WTC11 (cell line): ENCODE data around the gene PDE1A. TPM values are rescaled to one million over a fixed set of nuclear protein-coding genes. Genes with fewer than 3 reads are reported as not detected.

Experiments used
- ATAC-seq: fragments of 200-7000 bp; cut with Tn5 transposase; 2 replicates; pipeline ENCODE4 v1.10.0; 2021; ENCODE audit warnings: mild to moderate bottlenecking, moderate library complexity
- CTCF ChIA-PET: fragments of 300-600 bp; sonication (Branson Sonifier 250); formaldehyde crosslinking; loops from one replicate; lab custom pipeline; 2021; ENCODE audit warnings: antibody characterized with exemption; lab: Charles Lee
- POLR2A ChIA-PET: fragments of 350-600 bp; sonication (Branson Sonifier 250); formaldehyde crosslinking; loops from one replicate; lab custom pipeline; 2021; ENCODE audit warnings: antibody characterized with exemption; lab: Charles Lee
- DNase-seq: peaks from one replicate; pipeline ENCODE4 v3.0.0; 2021; ENCODE audit warnings: low spot score
- H3K27ac Mint-ChIP-seq: 2 replicates; pipeline ENCODE4 v1.8.0; 2021; ENCODE audit warnings: mixed read lengths
- H3K27me3 Mint-ChIP-seq: 2 replicates; pipeline ENCODE4 v1.8.0; 2021; ENCODE audit warnings: low read depth, mild to moderate bottlenecking, moderate library complexity, mixed read lengths
- H3K36me3 Mint-ChIP-seq: 2 replicates; pipeline ENCODE4 v1.8.0; 2021; ENCODE audit warnings: mixed read lengths
- H3K4me1 Mint-ChIP-seq: 2 replicates; pipeline ENCODE4 v1.8.0; 2022; ENCODE audit warnings: mixed read lengths
- H3K4me3 Mint-ChIP-seq: 2 replicates; pipeline ENCODE4 v1.8.0; 2021; ENCODE audit warnings: mild to moderate bottlenecking, moderate library complexity, mixed read lengths
- H3K9me3 Mint-ChIP-seq: 2 replicates; pipeline ENCODE4 v1.8.0; 2021; ENCODE audit warnings: mixed read lengths
- ARID4B ChIP-seq: sonication (generic); formaldehyde crosslinking; IDR thresholded peaks from 2 replicates; pipeline ENCODE4 v1.8.0; 2023; ENCODE audit warnings: missing genetic modification reagents, mild to moderate bottlenecking, borderline replicate concordance
- ATF1 ChIP-seq: sonication (generic); formaldehyde crosslinking; IDR thresholded peaks from 2 replicates; pipeline ENCODE4 v1.8.1; 2023; ENCODE audit warnings: mild to moderate bottlenecking, moderate library complexity, missing genetic modification reagents
- ATF3 ChIP-seq: sonication (generic); formaldehyde crosslinking; conservative IDR thresholded peaks from 2 replicates; pipeline ENCODE4 v1.8.1; 2022; ENCODE audit warnings: mild to moderate bottlenecking, missing genetic modification reagents
- CREM ChIP-seq: sonication (generic); formaldehyde crosslinking; IDR thresholded peaks from 2 replicates; pipeline ENCODE4 v1.8.1; 2022; ENCODE audit warnings: mild to moderate bottlenecking, missing genetic modification reagents, moderate library complexity
- E2F1 ChIP-seq: sonication (generic); formaldehyde crosslinking; IDR thresholded peaks from 2 replicates; pipeline ENCODE4 v1.8.0; 2022; ENCODE audit warnings: mild to moderate bottlenecking, missing genetic modification reagents
- E2F5 ChIP-seq: sonication (generic); formaldehyde crosslinking; IDR thresholded peaks from 2 replicates; pipeline ENCODE4 v1.8.1; 2022; ENCODE audit warnings: mild to moderate bottlenecking, moderate library complexity, missing genetic modification reagents
- ELF4 ChIP-seq: sonication (generic); formaldehyde crosslinking; IDR thresholded peaks from 2 replicates; pipeline ENCODE4 v1.8.1; 2022; ENCODE audit warnings: low read depth, mild to moderate bottlenecking, moderate library complexity, missing genetic modification reagents
- EMX1 ChIP-seq: fragments of 250-450 bp; sonication (Bioruptor Pico); IDR thresholded peaks from 2 replicates; pipeline ENCODE4 v1.8.0; 2021; ENCODE audit warnings: mild to moderate bottlenecking
- ETV6 ChIP-seq: sonication (generic); formaldehyde crosslinking; IDR thresholded peaks from 2 replicates; pipeline ENCODE4 v1.8.1; 2022; ENCODE audit warnings: mild to moderate bottlenecking, missing genetic modification reagents
- GABPB1 ChIP-seq: sonication (generic); formaldehyde crosslinking; IDR thresholded peaks from 2 replicates; pipeline ENCODE4 v1.8.1; 2023; ENCODE audit warnings: mild to moderate bottlenecking, missing genetic modification reagents
- IRF2 ChIP-seq: sonication (generic); formaldehyde crosslinking; IDR thresholded peaks from 2 replicates; pipeline ENCODE4 v1.8.0; 2022; ENCODE audit warnings: low read depth, missing genetic modification reagents, borderline replicate concordance
- NFATC4 ChIP-seq: fragments of 250-450 bp; sonication (Bioruptor Pico); IDR thresholded peaks from 2 replicates; pipeline ENCODE4 v1.9.0; 2021; ENCODE audit warnings: mild to moderate bottlenecking
- PRDM15 ChIP-seq: sonication (generic); formaldehyde crosslinking; IDR thresholded peaks from 2 replicates; pipeline ENCODE4 v1.8.0; 2022; ENCODE audit warnings: missing genetic modification reagents
- PREB ChIP-seq: sonication (generic); formaldehyde crosslinking; IDR thresholded peaks from 2 replicates; pipeline ENCODE4 v1.8.1; 2022; ENCODE audit warnings: mild to moderate bottlenecking, missing genetic modification reagents, moderate library complexity, borderline replicate concordance
- SMAD3 ChIP-seq: sonication (generic); formaldehyde crosslinking; IDR thresholded peaks from 2 replicates; pipeline ENCODE4 v1.8.0; 2022; ENCODE audit warnings: missing genetic modification reagents, mild to moderate bottlenecking, borderline replicate concordance
- SOX15 ChIP-seq: fragments of 250-450 bp; sonication (Bioruptor Pico); IDR thresholded peaks from 2 replicates; pipeline ENCODE4 v1.9.0; 2021; ENCODE audit warnings: mild to moderate bottlenecking
- USF2 ChIP-seq: sonication (generic); formaldehyde crosslinking; IDR thresholded peaks from 2 replicates; pipeline ENCODE4 v1.8.1; 2023; ENCODE audit warnings: mild to moderate bottlenecking, missing genetic modification reagents, moderate library complexity
- ZNF219 ChIP-seq: sonication (generic); formaldehyde crosslinking; IDR thresholded peaks from 2 replicates; pipeline ENCODE4 v1.8.0; 2023; ENCODE audit warnings: missing genetic modification reagents, mild to moderate bottlenecking, borderline replicate concordance
- ZNF232 ChIP-seq: sonication (generic); formaldehyde crosslinking; IDR thresholded peaks from 2 replicates; pipeline ENCODE4 v1.8.0; 2022; ENCODE audit warnings: mild to moderate bottlenecking, missing genetic modification reagents
- ZNF263 ChIP-seq: sonication (generic); formaldehyde crosslinking; IDR thresholded peaks from 2 replicates; pipeline ENCODE4 v1.8.1; 2022; ENCODE audit warnings: low read depth, mild to moderate bottlenecking, moderate library complexity, missing genetic modification reagents
- ZNF317 ChIP-seq: sonication (generic); formaldehyde crosslinking; IDR thresholded peaks from 2 replicates; pipeline ENCODE4 v1.8.1; 2023; ENCODE audit warnings: low read depth, mild to moderate bottlenecking, moderate library complexity, missing genetic modification reagents, borderline replicate concordance
- ZNF416 ChIP-seq: fragments of 250-450 bp; sonication (Bioruptor Pico); IDR thresholded peaks from 2 replicates; pipeline ENCODE4 v1.9.0; 2021; ENCODE audit warnings: mild to moderate bottlenecking, inconsistent platforms
- ZNF512 ChIP-seq: sonication (generic); formaldehyde crosslinking; IDR thresholded peaks from 2 replicates; pipeline ENCODE4 v1.8.1; 2022; ENCODE audit warnings: missing genetic modification reagents, borderline replicate concordance
- total RNA-seq: library from RNA; stranded (reverse); gene quantifications from 3 replicates; pipeline ENCODE4 v1.2.3, GENCODE V29; 2021

PDE1A gene
- total RNA-seq, 1 experiment from 2014 or later = not detected

- TF ChIP-seq ZNF512 (no peak), ETV6 (CRISPR knock-in tag) (no peak), ZNF416 (CRISPR knock-in tag) (no peak), PRDM15 (CRISPR knock-in tag) (no peak), CREM (no peak), E2F5 (CRISPR knock-in tag) (no peak)
These were observed 219.6 kb downstream of the PDE1A start (continued) for GRCh38 chr2:182207049-182207746.

- DNase-seq (no peak), ATAC-seq (no peak)
- H3K9me3 Mint-ChIP-seq = no peaks in the 10 kb centered on the region
- ChIA-PET CTCF (no interaction called here), POLR2A (no interaction called here)
- H3K4me3 Mint-ChIP-seq = no peak overlapping the region
- no peaks in the 10 kb centered on the region for H3K36me3 Mint-ChIP-seq
- 0 out of 2 replicates have a peak, but pooled peaks cover 8% of the 10 kb centered on the region for H3K4me1 Mint-ChIP-seq
- H3K27me3 Mint-ChIP-seq = no peaks in the 10 kb centered on the region
- H3K27ac Mint-ChIP-seq = no peak overlapping the region
- TF ChIP-seq ZNF219 (CRISPR knock-in tag) = no peak
- no peak for TF ChIP-seq ATF1 (CRISPR knock-in tag)
- TF ChIP-seq ZNF263 (CRISPR knock-in tag) = no peak
- TF ChIP-seq USF2 = no peak
- TF ChIP-seq ZNF232 (CRISPR knock-in tag) = no peak
- no peak for TF ChIP-seq ARID4B
- TF ChIP-seq ATF3 (CRISPR knock-in tag) = no peak
- TF ChIP-seq E2F1 = no peak
- TF ChIP-seq NFATC4 = no peak
- TF ChIP-seq SOX15 (CRISPR knock-in tag) = no peak
- no peak for TF ChIP-seq ELF4 (CRISPR knock-in tag)
- TF ChIP-seq EMX1 (CRISPR knock-in tag) = no peak
- no peak for TF ChIP-seq SMAD3 (CRISPR knock-in tag)
- no peak for TF ChIP-seq PREB (CRISPR knock-in tag)
- TF ChIP-seq ZNF317 (CRISPR knock-in tag) = no peak
- TF ChIP-seq GABPB1 (CRISPR knock-in tag) = no peak
- TF ChIP-seq IRF2 (CRISPR knock-in tag) = no peak
These were observed 229.3 kb downstream of the PDE1A start for GRCh38 chr2:182197529-182197928.
